ENCODE data around the gene MEF2C.
"Not testable (repeated sequence)": the region's sequence is repeated elsewhere in the genome, so short reads cannot be mapped to it uniquely, and the experiment has no call there.

The MEF2C gene

GRCh38 chr5:88805151-88805784, 77.7 kb downstream of the MEF2C start:
- DNase-seq: no peak

GRCh38 chr5:88804444-88804843, 78.5 kb downstream of the MEF2C start:
- DNase-seq: no peak

- DNase-seq: no peak
Observed at GRCh38 chr5:88803309-88803708, 79.7 kb downstream of the MEF2C start.

- no peak for DNase-seq
Observed at GRCh38 chr5:88799938-88800535, 82.9 kb downstream of the MEF2C start.

GRCh38 chr5:88798933-88799332, 84.1 kb downstream of the MEF2C start:
- DNase-seq: not testable (repeated sequence)

GRCh38 chr5:88793797-88794196, 89.2 kb downstream of the MEF2C start:
- DNase-seq: not testable (repeated sequence)

- DNase-seq: no peak
Observed at GRCh38 chr5:88792144-88792840, 90.7 kb downstream of the MEF2C start.

GRCh38 chr5:88787856-88788255, 95.1 kb downstream of the MEF2C start:
- no peak for DNase-seq

GRCh38 chr5:88786789-88787188, 96.2 kb downstream of the MEF2C start:
- DNase-seq: no peak

- DNase-seq: peak in 10 of 56 donors; percentile 3 to 64 (median 14)
Observed at GRCh38 chr5:88785746-88786565, 97.0 kb downstream of the MEF2C start.

- no peak for DNase-seq
Observed at GRCh38 chr5:88782571-88782970, 100.4 kb downstream of the MEF2C start.

- no peak for DNase-seq
Observed at GRCh38 chr5:88780736-88781135, 102.2 kb downstream of the MEF2C start.

- DNase-seq: peak in 13 of 56 donors; percentile 0 to 47 (median 6)
Observed at GRCh38 chr5:88778736-88779135, 104.2 kb downstream of the MEF2C start.

- no peak for DNase-seq
Observed at GRCh38 chr5:88776692-88777091, 106.3 kb downstream of the MEF2C start.

- DNase-seq: no peak
Observed at GRCh38 chr5:88772831-88773230, 110.2 kb downstream of the MEF2C start.

- no peak for DNase-seq
Observed at GRCh38 chr5:88772047-88772446, 110.9 kb downstream of the MEF2C start.

- DNase-seq: no peak
Observed at GRCh38 chr5:88770276-88771257, 112.4 kb downstream of the MEF2C start.

GRCh38 chr5:88769165-88769564, 113.8 kb downstream of the MEF2C start:
- no peak for DNase-seq

- no peak for DNase-seq
Observed at GRCh38 chr5:88768411-88768810, 114.6 kb downstream of the MEF2C start.

GRCh38 chr5:88765798-88766197, 117.2 kb downstream of the MEF2C start:
- no peak for DNase-seq

GRCh38 chr5:88765171-88765570, 117.8 kb downstream of the MEF2C start:
- DNase-seq: no peak
